Activated CD4-positive, alpha-beta memory T cell treated with anti-CD3 and anti-CD28 coated beads for 36 hours (primary cell): ENCODE results near the gene AVPI1. TPM values are rescaled to one million over a fixed set of nuclear protein-coding genes. Genes with fewer than 3 reads are reported as not detected.
"Not testable (repeated sequence)": the region's sequence is repeated elsewhere in the genome, so short reads cannot be mapped to it uniquely, and the experiment has no call there.

Experiments used
- CTCF ChIA-PET: fragments of 350-600 bp; sonication (Branson Sonifier 250); formaldehyde crosslinking; loops from one replicate; lab custom pipeline; 2021; ENCODE audit warnings: antibody characterized with exemption, inconsistent platforms; lab: Charles Lee
- POLR2A ChIA-PET: fragments of 350-600 bp; sonication (Branson Sonifier 250); formaldehyde crosslinking; loops from one replicate; lab custom pipeline; 2021; ENCODE audit warnings: antibody characterized with exemption; lab: Charles Lee
- DNase-seq: peaks from one replicate; pipeline ENCODE4 v3.0.0-alpha.2; 2020
- H3K27ac Mint-ChIP-seq: one replicate; pipeline ENCODE4 v1.8.0; 2021; ENCODE audit warnings: mixed read lengths
- H3K27me3 Mint-ChIP-seq: one replicate; pipeline ENCODE4 v1.8.0; 2021; ENCODE audit warnings: mixed read lengths
- H3K36me3 Mint-ChIP-seq: one replicate; pipeline ENCODE4 v1.8.0; 2021; ENCODE audit warnings: mixed read lengths
- H3K4me1 Mint-ChIP-seq: one replicate; pipeline ENCODE4 v1.8.0; 2021; ENCODE audit warnings: low read depth, mixed read lengths
- H3K4me3 Mint-ChIP-seq: one replicate; pipeline ENCODE4 v1.8.0; 2021; ENCODE audit warnings: mild to moderate bottlenecking, mixed read lengths
- H3K9me3 Mint-ChIP-seq: one replicate; pipeline ENCODE4 v1.8.0; 2021; ENCODE audit warnings: mixed read lengths
- intact Hi-C: fragments of 100-400 bp; cut with micrococcal nuclease; formaldehyde crosslinking; loops from one replicate; pipeline ENCODE4 v1.15.1; 2023
- total RNA-seq, 2 experiments: library from RNA; stranded (reverse); gene quantifications; one replicate each; pipeline ENCODE4 v1.2.3, GENCODE V29; 2021

AVPI1 gene
- total RNA-seq, 2 experiments from 2014 or later: 1.7 to 2.1 TPM

DNA sequence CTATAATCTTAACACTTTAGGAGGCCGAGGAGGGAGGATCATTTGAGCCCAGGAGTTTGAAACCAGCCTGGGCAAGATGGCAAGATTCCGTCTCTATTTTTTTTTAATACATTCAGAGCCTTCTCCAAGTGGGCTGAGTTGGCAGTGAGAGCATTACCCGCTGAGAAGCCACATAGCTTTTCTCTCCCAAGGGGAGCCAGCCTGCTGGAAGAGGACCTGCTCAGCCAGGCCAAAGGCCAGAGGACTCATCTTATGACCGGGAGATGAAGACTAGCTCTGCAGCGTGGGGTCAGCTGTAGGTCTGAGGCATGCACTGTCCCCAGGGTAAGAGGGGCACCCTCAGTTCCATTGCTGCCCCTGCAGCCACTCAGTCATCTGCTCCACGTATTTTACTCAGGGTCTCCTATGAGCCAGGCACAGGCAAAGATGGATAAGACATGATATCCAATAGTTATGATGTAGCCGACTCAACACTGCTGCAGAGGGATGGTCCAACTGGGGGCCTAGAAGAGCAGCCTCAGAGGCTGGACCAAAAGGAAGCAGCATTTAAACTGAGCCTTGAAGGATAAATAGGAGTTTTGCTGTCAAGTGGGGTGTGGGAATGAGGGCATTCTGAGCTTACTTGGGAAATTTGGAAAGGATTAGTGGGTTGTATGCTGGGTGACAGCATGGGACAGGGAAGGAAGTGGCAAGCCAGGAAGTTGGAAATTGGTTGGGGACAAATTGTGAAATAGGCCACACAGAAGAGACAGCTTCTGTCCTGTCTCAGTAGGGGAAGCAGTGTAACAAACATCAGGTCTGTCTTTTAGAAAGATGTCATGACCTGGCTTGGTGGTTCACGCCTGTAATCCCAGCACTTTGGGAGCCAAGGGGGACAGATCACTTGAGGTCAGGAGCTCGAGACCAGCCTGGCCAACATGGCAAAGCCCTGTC is 24.9 kb upstream of the AVPI1 start:
- ChIA-PET POLR2A (interaction anchor here (0.9 kb wide), 1 partner anchor 12 kb away, joined by 3 read pairs; no protein-coding TSS in a partner anchor), CTCF (interaction anchor here (0.6 to 20.3 kb wide), 6 partner anchors 10 to 36 kb away, joined by 3 to 588 read pairs (median 4); partner anchors contain the start of genes AVPI1 and ZFYVE27)
- intact Hi-C loops: no loop called here
- no peaks in the 10 kb centered on the region for H3K36me3 Mint-ChIP-seq
- H3K4me3 Mint-ChIP-seq: no peak overlapping the region
- H3K27me3 Mint-ChIP-seq: peaks cover 11% of the 10 kb centered on the region
- peaks cover 7% of the 10 kb centered on the region for H3K4me1 Mint-ChIP-seq
- H3K9me3 Mint-ChIP-seq: no peaks in the 10 kb centered on the region
- peak overlapping the region; percentile 4 for H3K27ac Mint-ChIP-seq
- DNase-seq: no peak

DNA sequence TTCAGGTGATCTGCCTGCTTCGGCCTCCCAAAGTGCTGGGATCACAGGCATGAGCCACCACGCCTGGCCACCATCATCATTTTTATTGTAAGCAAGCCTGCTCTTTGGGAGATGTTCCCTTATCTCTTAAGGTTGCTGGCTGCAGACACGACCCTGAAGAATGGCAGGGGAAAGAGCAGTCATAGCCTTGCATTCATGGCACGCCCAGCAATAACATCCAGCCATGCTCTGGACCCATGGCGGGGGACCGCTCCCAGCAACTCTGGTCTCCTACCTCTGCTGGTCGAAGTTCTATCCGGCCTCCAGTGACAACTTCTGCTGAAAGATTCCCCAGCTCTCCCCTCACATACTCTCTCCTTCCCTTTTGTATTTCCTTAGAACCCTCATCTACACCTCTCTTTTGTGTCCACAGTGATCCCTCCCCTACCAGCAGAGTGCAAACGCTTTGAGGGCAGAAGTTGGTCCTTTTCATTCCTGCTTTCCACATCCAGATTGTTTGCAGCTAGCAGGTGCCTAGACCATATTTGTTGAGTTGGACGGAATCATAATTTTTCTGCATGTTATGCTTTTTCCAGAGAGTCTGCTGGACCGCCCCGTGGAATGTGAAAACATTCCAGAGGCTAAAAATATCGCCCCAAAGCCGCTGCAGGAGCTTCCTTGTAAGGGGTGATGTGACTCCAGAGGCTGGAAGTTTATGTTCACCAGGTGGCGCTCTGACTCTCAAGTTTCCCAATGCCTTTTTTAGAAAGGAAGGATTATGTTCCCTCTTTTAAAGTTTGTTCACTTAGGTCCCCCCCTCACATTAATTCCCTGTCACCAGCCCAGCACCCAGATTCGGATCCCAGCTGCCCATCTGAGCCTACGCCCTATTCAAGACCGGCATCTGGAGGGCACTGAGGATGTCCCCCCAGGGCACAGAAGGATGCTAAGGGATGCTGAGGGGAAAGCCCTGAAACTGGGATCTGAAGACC is 22.2 kb upstream of the AVPI1 start:
- Mint-ChIP-seq H3K4me1 (peaks cover 7% of the 10 kb centered on the region), H3K27ac (no peak overlapping the region), H3K36me3 (no peaks in the 10 kb centered on the region), H3K4me3 (no peak overlapping the region), H3K27me3 (peaks cover 11% of the 10 kb centered on the region), H3K9me3 (no peaks in the 10 kb centered on the region)
- ChIA-PET POLR2A (no interaction called here), CTCF (interaction anchor here (0.5 to 20.3 kb wide), 18 partner anchors 8 to 233 kb away, joined by 3 to 588 read pairs (median 4); partner anchors contain the start of genes AVPI1 and ZFYVE27)
- intact Hi-C loops: loop anchor here (1.0 kb wide), 1 partner anchor 22 kb away; no protein-coding TSS in a partner anchor
- DNase-seq: peak; percentile 58

GRCh38 chr10:97708167-97708566 is 21.1 kb upstream of the AVPI1 start:
- intact Hi-C loops: no loop called here
- H3K4me3 Mint-ChIP-seq: no peak overlapping the region
- H3K27ac Mint-ChIP-seq: no peak overlapping the region
- H3K36me3 Mint-ChIP-seq: no peaks in the 10 kb centered on the region
- peaks cover 12% of the 10 kb centered on the region for H3K27me3 Mint-ChIP-seq
- peaks cover 5% of the 10 kb centered on the region for H3K4me1 Mint-ChIP-seq
- DNase-seq: no peak
- ChIA-PET POLR2A (no interaction called here), CTCF (interaction anchor here (1.6 to 20.3 kb wide), 3 partner anchors 12 to 21 kb away, joined by 5 to 588 read pairs (median 7); partner anchors contain the start of genes AVPI1 and ZFYVE27)
- H3K9me3 Mint-ChIP-seq: no peaks in the 10 kb centered on the region

DNA sequence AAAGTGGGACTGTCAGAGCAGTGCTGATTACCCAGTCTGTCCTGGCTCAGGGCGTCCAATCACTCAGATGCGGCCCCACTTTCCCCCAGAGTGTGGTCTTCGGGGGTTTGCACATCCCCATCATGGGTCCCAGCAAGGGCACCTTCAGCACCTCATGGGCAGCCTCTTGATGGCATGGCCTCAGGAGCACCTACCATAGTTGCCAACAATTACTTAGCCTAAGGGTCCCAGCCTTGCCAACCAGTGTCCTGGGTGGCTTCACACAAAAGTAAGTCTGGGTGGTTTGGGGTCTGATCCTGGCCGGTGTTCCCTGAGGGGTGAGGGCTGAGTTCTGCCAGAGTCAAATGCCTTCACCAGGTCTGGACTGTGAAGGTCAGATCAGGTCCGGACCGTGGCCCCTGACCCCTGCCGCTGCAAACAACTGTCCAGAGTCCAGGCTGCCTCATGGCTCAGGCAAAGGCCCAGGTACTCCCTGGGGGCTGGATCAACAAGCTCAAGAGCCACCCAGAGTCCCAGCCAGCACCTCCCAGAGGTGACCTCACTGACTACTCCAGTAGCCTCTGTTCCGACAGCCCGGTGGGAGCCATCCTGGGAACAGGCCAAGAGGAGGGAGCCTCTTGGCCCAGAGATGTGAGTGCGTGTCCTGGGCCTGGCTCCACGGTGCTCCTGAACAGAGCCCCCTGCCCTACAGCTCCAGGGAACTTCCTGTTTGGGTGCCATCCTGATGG is 20.3 kb upstream of the AVPI1 start:
- no peaks in the 10 kb centered on the region for H3K36me3 Mint-ChIP-seq
- no peak for DNase-seq
- H3K4me1 Mint-ChIP-seq: no peaks in the 10 kb centered on the region
- intact Hi-C loops: no loop called here
- POLR2A ChIA-PET: no interaction called here
- no peak overlapping the region for H3K27ac Mint-ChIP-seq
- CTCF ChIA-PET: interaction anchor here (1.6 to 20.3 kb wide), 2 partner anchors 21 to 22 kb away, joined by 5 to 588 read pairs; partner anchors contain the start of genes AVPI1 and ZFYVE27
- peaks cover 13% of the 10 kb centered on the region for H3K27me3 Mint-ChIP-seq
- H3K4me3 Mint-ChIP-seq: no peak overlapping the region
- H3K9me3 Mint-ChIP-seq: no peaks in the 10 kb centered on the region

DNA sequence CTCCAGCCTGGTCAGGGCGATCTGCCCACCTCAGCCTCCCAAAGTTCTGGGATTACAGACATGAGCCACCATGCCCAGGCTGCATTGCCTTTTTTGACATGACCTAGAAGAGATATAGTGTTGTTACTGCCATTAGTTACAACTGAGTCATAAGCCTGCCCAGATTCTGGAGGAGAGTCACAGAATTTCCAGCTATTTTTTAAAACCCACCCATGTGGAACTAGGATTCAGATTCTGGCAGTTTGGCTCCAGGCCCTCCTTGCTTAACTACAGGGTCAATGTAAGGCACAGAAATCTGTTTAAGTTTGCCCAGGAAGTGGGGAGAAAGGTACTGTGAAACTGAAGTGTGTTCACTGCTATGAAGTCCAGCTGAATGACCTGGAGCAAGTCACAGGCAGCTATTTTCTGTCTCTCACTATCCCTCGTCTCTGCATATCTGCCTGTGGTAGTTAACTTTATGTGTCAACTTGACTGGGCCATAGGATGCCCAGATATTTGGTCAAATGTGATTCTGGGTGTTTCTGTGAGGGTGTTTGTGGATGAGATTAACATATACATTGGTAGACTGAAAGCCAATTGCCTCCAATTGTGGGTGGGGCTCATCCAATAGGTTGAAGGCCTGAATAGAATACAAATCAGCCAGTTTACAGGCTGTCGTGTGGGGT is 18.1 kb upstream of the AVPI1 start:
- no peaks in the 10 kb centered on the region for H3K4me1 Mint-ChIP-seq
- CTCF ChIA-PET: interaction anchor here (1.7 to 20.3 kb wide), 2 partner anchors 9 to 24 kb away, joined by 7 to 588 read pairs; partner anchors contain the start of genes MARVELD1 and ZFYVE27
- POLR2A ChIA-PET: no interaction called here
- H3K4me3 Mint-ChIP-seq: no peak overlapping the region
- H3K36me3 Mint-ChIP-seq: no peaks in the 10 kb centered on the region
- H3K27ac Mint-ChIP-seq: no peak overlapping the region
- no peak for DNase-seq
- H3K27me3 Mint-ChIP-seq: peaks cover 15% of the 10 kb centered on the region
- intact Hi-C loops: no loop called here
- H3K9me3 Mint-ChIP-seq: no peaks in the 10 kb centered on the region

DNA sequence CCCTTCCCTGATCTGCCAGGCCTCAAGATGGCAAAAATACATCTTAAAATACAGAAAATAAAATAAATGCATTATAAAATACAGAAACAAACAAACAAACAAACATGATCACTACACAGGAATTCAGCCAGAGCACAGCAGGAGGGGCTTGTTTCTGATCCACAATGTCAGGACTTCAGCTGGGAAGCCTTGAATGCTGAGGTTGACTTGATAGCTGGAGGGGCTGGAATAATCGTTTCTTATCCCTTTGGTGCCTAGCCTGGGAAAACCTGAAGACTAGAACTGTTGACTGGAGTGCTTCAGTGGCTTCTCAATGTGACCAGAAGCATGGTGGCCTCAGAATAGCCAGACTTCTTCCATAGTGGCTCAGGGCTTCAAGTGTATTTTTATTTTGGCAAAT is 17.3 kb upstream of the AVPI1 start:
- Mint-ChIP-seq H3K27me3 (peaks cover 13% of the 10 kb centered on the region), H3K9me3 (no peaks in the 10 kb centered on the region), H3K36me3 (no peaks in the 10 kb centered on the region), H3K4me1 (no peaks in the 10 kb centered on the region), H3K27ac (no peak overlapping the region), H3K4me3 (no peak overlapping the region)
- no peak for DNase-seq
- intact Hi-C loops: no loop called here
- CTCF ChIA-PET: interaction anchor here (0.6 to 20.3 kb wide), 3 partner anchors 9 to 28 kb away, joined by 4 to 588 read pairs (median 7); partner anchors contain the start of genes MARVELD1 and ZFYVE27
- POLR2A ChIA-PET: no interaction called here

GRCh38 chr10:97703398-97704067 is 16.5 kb upstream of the AVPI1 start:
- Mint-ChIP-seq H3K4me3 (no peak overlapping the region), H3K9me3 (no peaks in the 10 kb centered on the region), H3K4me1 (no peaks in the 10 kb centered on the region), H3K36me3 (no peaks in the 10 kb centered on the region), H3K27ac (no peak overlapping the region), H3K27me3 (peaks cover 9% of the 10 kb centered on the region)
- ChIA-PET CTCF (interaction anchor here (1.7 to 20.3 kb wide), 3 partner anchors 10 to 25 kb away, joined by 7 to 588 read pairs (median 47); partner anchors contain the start of genes AVPI1, MARVELD1 and ZFYVE27), POLR2A (no interaction called here)
- no peak for DNase-seq
- intact Hi-C loops: no loop called here

DNA sequence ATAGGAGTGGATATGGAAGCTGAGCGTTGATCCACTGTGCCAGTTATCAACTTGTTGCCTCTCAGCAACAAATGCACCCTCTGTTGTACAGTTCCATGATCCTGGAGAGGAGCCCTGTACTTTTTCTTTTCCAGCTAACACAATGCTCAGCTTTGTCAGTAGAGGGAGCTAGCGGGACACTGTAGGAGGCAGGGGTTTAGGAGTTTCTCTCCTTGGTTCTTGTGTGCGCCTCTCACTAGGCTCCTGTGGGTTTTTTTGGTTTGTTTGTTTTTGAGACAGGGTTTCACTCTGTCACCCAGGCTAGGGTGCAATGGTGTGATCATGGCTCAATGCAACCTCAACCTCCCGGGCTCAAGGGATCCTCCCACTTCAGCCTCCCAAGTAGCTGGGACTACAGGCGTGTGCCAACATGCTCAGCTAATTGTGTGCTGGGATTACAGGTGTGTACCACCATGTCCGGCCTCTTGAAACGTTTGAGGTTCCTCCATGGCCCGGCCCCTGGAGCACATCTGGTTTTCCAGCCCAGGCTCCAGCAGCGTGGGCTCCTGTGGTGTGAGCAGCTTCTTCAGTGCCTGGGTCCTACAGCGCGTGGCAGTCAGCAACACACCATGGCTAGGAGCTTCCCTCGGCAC is 14.5 kb upstream of the AVPI1 start:
- DNase-seq: peak; percentile 62
- Mint-ChIP-seq H3K27ac (no peak overlapping the region), H3K27me3 (peaks cover 4% of the 10 kb centered on the region), H3K36me3 (no peaks in the 10 kb centered on the region), H3K9me3 (no peaks in the 10 kb centered on the region), H3K4me1 (no peaks in the 10 kb centered on the region), H3K4me3 (no peak overlapping the region)
- intact Hi-C loops: loop anchor here (1.0 kb wide), 2 partner anchors 25 to 30 kb away; no protein-coding TSS in a partner anchor
- POLR2A ChIA-PET: interaction anchor here (0.7 to 1.0 kb wide), 3 partner anchors 22 to 499 kb away, joined by 3 to 4 read pairs (median 3); partner anchors contain the start of gene ZFYVE27
- CTCF ChIA-PET: interaction anchor here (0.5 to 20.3 kb wide), 36 partner anchors 8 to 539 kb away, joined by 3 to 588 read pairs (median 4); partner anchors contain the start of genes ANKRD2, AVPI1, MARVELD1 and PI4K2A

DNA sequence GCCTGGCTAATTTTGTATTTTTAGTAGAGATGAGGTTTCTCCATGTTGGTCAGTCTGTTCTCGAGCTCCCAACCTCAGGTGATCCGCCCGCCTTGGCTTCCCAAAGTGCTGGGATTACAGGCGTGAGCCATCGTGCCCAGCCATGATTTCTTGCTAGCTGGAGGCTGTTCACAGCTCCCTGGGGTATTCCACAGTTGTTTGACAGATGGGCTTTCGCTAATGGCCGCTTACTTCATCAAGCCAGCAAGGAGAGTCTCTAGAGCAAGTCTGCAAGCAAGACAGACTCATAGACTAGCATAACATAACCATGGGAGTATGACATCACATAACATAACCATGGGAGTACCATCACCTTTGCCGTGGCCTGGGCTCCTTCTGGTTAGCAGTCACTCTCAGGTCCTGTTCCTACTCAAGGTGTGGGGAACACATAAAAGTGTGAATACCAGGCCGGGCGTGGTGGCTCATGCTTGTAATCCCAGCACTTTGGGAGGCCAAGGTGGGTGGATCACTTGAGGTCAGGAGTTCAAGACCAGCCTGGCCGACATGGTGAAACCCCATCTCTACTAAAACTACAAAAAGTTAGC is 11.1 kb upstream of the AVPI1 start:
- not testable (repeated sequence) for DNase-seq

More for the DNA sequence above, 11.1 kb upstream of the AVPI1 start:
- H3K9me3 Mint-ChIP-seq, POLR2A ChIA-PET, H3K4me3 Mint-ChIP-seq, H3K27ac Mint-ChIP-seq, H3K27me3 Mint-ChIP-seq, H3K4me1 Mint-ChIP-seq, H3K36me3 Mint-ChIP-seq, intact Hi-C loops: not testable (repeated sequence)
- CTCF ChIA-PET: interaction anchor here (0.8 to 3.2 kb wide), 4 partner anchors 11 to 34 kb away, joined by 3 to 13 read pairs (median 7); partner anchors contain the start of gene AVPI1
